Measurements from ENCODE around the gene AFG1L.
"Not testable (repeated sequence)": the region's sequence is repeated elsewhere in the genome, so short reads cannot be mapped to it uniquely, and the experiment has no call there.

The AFG1L gene

GRCh38 chr6:108291091-108291490 lies 3.8 kb upstream of the AFG1L start:
- no peak for DNase-seq

GRCh38 chr6:108292561-108292960 lies 2.3 kb upstream of the AFG1L start:
- DNase-seq: not testable (repeated sequence)

GRCh38 chr6:108293527-108294296 lies 1.1 kb upstream of the AFG1L start:
- no peak for DNase-seq

GRCh38 chr6:108294297-108294726 lies 542 bp upstream of the AFG1L start:
- DNase-seq: no peak

GRCh38 chr6:108295676-108296075 lies 822 bp downstream of the AFG1L start:
- no peak for DNase-seq

GRCh38 chr6:108302386-108302785 lies 7.5 kb downstream of the AFG1L start:
- DNase-seq: no peak

- DNase-seq: no peak
Measured at GRCh38 chr6:108304646-108305045, 9.8 kb downstream of the AFG1L start.

GRCh38 chr6:108308641-108309040 lies 13.8 kb downstream of the AFG1L start:
- not testable (repeated sequence) for DNase-seq

- DNase-seq: no peak
Measured at GRCh38 chr6:108309844-108310243, 15.0 kb downstream of the AFG1L start.

- no peak for DNase-seq
Measured at GRCh38 chr6:108312605-108313004, 17.8 kb downstream of the AFG1L start.

- no peak for DNase-seq
Measured at GRCh38 chr6:108321253-108321747, 26.4 kb downstream of the AFG1L start.

- no peak for DNase-seq
Measured at GRCh38 chr6:108322728-108323127, 27.9 kb downstream of the AFG1L start.

- DNase-seq: no peak
Measured at GRCh38 chr6:108323710-108324466, 29.0 kb downstream of the AFG1L start.

GRCh38 chr6:108330221-108330785 lies 35.4 kb downstream of the AFG1L start:
- not testable (repeated sequence) for DNase-seq

- no peak for DNase-seq
Measured at GRCh38 chr6:108330806-108331205, 36.0 kb downstream of the AFG1L start.

GRCh38 chr6:108331982-108332381 lies 37.1 kb downstream of the AFG1L start:
- no peak for DNase-seq

GRCh38 chr6:108336971-108337370 lies 42.1 kb downstream of the AFG1L start:
- DNase-seq: no peak

GRCh38 chr6:108337721-108338120 lies 42.9 kb downstream of the AFG1L start:
- no peak for DNase-seq

- no peak for DNase-seq
Measured at GRCh38 chr6:108341372-108341771, 46.5 kb downstream of the AFG1L start.

- no peak for DNase-seq
Measured at GRCh38 chr6:108343894-108344293, 49.0 kb downstream of the AFG1L start.

GRCh38 chr6:108348655-108349349 lies 53.9 kb downstream of the AFG1L start:
- DNase-seq: no peak

GRCh38 chr6:108350528-108350927 lies 55.7 kb downstream of the AFG1L start:
- no peak for DNase-seq

- DNase-seq: no peak
Measured at GRCh38 chr6:108353853-108354252, 59.0 kb downstream of the AFG1L start.

Measured in CD4-positive, alpha-beta T cell treated with Interferon gamma for 1 hour (primary cell).